OCI-LY7 (cell line): ENCODE measurements around the gene POLR1B.

Experiments
- EZH2phosphoT487 ChIP-seq: fragments of 200-600 bp; sonication (generic); IDR thresholded peaks from 2 replicates; pipeline ENCODE4 v1.6.1; 2018; ENCODE audit warnings: low read depth, borderline replicate concordance, mild to moderate bottlenecking, mixed run types, antibody characterized with exemption, low read length, moderate library complexity, mixed read lengths
- TF ChIP-seq, protein P1 (sequence below): fragments of 200-600 bp; sonication (generic); conservative IDR thresholded peaks from 2 replicates; pipeline ENCODE4 v1.5.1; 2014; ENCODE audit warnings: mild to moderate bottlenecking, antibody characterized with exemption, low read length, moderate library complexity, mixed read lengths

DNA sequence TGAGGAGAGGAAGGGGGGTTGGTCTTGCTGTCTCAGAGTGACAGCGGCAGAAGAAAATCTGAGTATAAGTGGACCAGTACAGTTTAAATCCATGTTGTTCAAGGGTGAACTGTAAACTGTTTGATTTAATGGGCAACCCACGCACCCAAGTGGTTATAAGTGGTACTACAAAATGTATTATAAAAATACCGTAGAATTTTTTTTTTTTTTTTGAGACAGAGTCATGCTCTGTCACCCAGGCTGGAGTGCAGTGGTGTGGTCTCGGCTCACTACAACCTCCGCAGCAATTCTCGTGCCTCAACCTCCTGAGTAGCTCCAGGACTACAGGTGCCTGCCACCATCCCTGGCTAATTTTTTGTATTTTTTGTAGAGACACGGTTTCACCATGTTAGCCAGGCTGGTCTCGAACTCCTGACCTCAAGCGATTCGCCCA, 40.1 kb downstream of the POLR1B start:
- TF ChIP-seq, protein P1, sequence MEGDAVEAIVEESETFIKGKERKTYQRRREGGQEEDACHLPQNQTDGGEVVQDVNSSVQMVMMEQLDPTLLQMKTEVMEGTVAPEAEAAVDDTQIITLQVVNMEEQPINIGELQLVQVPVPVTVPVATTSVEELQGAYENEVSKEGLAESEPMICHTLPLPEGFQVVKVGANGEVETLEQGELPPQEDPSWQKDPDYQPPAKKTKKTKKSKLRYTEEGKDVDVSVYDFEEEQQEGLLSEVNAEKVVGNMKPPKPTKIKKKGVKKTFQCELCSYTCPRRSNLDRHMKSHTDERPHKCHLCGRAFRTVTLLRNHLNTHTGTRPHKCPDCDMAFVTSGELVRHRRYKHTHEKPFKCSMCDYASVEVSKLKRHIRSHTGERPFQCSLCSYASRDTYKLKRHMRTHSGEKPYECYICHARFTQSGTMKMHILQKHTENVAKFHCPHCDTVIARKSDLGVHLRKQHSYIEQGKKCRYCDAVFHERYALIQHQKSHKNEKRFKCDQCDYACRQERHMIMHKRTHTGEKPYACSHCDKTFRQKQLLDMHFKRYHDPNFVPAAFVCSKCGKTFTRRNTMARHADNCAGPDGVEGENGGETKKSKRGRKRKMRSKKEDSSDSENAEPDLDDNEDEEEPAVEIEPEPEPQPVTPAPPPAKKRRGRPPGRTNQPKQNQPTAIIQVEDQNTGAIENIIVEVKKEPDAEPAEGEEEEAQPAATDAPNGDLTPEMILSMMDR, result peak; percentile 75
- no peak for TF ChIP-seq EZH2phosphoT487
